Epithelial cell of proximal tubule (primary cell): Measurements from ENCODE around the gene PIGL. TPM values are rescaled to one million over a fixed set of nuclear protein-coding genes. Genes with fewer than 3 reads are reported as not detected.
A peak's percentile ranks its signal among the peaks of the same experiment; 100 is the strongest.

Experiments used
- DNase-seq: peaks from one replicate; pipeline ENCODE4 v3.0.0-alpha.2; 2011; ENCODE audit warnings: low read depth
- H3K4me3 ChIP-seq: 2 replicates; pipeline ENCODE4 v1.5.1; 2011; ENCODE audit warnings: low read depth, mild to moderate bottlenecking, low read length
- CTCF ChIP-seq: conservative IDR thresholded peaks from 2 replicates; pipeline ENCODE4 v1.5.1; 2012; ENCODE audit warnings: low read depth, mild to moderate bottlenecking, low read length
- total RNA-seq: library from RNA; depleted of rRNA; stranded (reverse); fragments of >200 nt; gene quantifications from 2 replicates; pipeline ENCODE4 v1.2.3, GENCODE V29; 2015

PIGL gene
- total RNA-seq, 1 donor from 2014 or later = 24.4 TPM

GRCh38 chr17:16313139-16314090 lies 96.4 kb downstream of the PIGL start:
- H3K4me3 ChIP-seq = no peak overlapping the region
- TF ChIP-seq CTCF = no peak
- peak; percentile 91 for DNase-seq

- no peak for DNase-seq
- no peak for TF ChIP-seq CTCF
- no peak overlapping the region for H3K4me3 ChIP-seq
These were observed 97.2 kb downstream of the PIGL start for GRCh38 chr17:16314189-16314588.

DNA sequence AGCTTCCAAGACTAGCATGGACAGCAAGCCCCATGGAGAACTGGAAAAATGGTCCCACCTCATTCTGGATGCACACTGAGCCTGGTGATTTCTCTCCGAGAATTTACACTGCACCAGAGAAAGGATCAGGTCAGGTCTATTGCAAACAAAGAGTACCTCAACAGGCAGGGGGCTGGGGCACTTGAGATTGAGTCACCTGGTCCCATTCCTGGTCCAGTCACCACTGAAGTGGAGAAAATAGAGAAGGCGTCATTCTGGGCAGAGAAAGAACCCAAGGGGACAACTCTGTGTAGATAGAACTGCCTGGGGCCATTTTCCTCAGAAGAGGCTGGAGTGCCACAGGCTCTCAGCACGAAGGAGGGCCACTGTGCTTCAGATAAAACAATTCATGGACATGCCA lies 97.8 kb downstream of the PIGL start:
- no peak overlapping the region for H3K4me3 ChIP-seq
- no peak for DNase-seq
- TF ChIP-seq CTCF = no peak

GRCh38 chr17:16319969-16320368 lies 103.0 kb downstream of the PIGL start:
- H3K4me3 ChIP-seq = no peak overlapping the region
- TF ChIP-seq CTCF = no peak
- no peak for DNase-seq

- DNase-seq = no peak
- H3K4me3 ChIP-seq = no peak overlapping the region
- no peak for TF ChIP-seq CTCF
These were observed 105.6 kb downstream of the PIGL start for GRCh38 chr17:16322636-16323035.

- TF ChIP-seq CTCF = no peak
- DNase-seq = no peak
These were observed 109.0 kb downstream of the PIGL start for GRCh38 chr17:16325964-16326363.

GRCh38 chr17:16327018-16327417 lies 110.0 kb downstream of the PIGL start:
- no peak for DNase-seq
- no peak for TF ChIP-seq CTCF
- H3K4me3 ChIP-seq = no peak overlapping the region

More at GRCh38 chr17:16325964-16326363, 109.0 kb downstream of the PIGL start:
- H3K4me3 ChIP-seq = no peak overlapping the region
